Measurements from ENCODE around the gene PTPRT. TPM values are rescaled to one million over a fixed set of nuclear protein-coding genes. Genes with fewer than 3 reads are reported as not detected.

PTPRT gene
- total and polyA plus RNA-seq, 9 donors: under 0.01 to 3.2 (median 0.22) TPM; not detected in 1

GRCh38 chr20:43007525-43007924, 182.2 kb downstream of the PTPRT start:
- Histone ChIP-seq H3K4me1 (ENCODE audit: insufficient read depth) (no peaks in the 10 kb centered on the region), H3K27me3 (no peaks in the 10 kb centered on the region), H3K9me3 (no peaks in the 10 kb centered on the region), H3K27ac (no peak overlapping the region), H3K36me3 (no peaks in the 10 kb centered on the region), H3K4me3 (no peak overlapping the region)
- WGBS, 3 donors: 29 to 56% (median 47%) methylated on average over 5 of the region's 5 CpGs
- DNase-seq: no peak
- intact Hi-C loops (cut with DNase I): no loop called here
- TF ChIP-seq EP300 (IDR thresholded peaks at IDR 0.05) (no peak), POLR2A (IDR thresholded peaks at IDR 0.05) (no peak), CTCF (IDR thresholded peaks at IDR 0.05) (no peak)

- no peaks in the 10 kb centered on the region for H3K27me3 ChIP-seq
- no peaks in the 10 kb centered on the region for H3K4me1 ChIP-seq (ENCODE audit: insufficient read depth)
- H3K36me3 ChIP-seq: no peaks in the 10 kb centered on the region
- TF ChIP-seq POLR2A (IDR thresholded peaks at IDR 0.05): no peak
- TF ChIP-seq CTCF (IDR thresholded peaks at IDR 0.05): no peak
- no peak for TF ChIP-seq EP300 (IDR thresholded peaks at IDR 0.05)
- H3K9me3 ChIP-seq: no peaks in the 10 kb centered on the region
- no peak for DNase-seq
- no peak overlapping the region for H3K27ac ChIP-seq
- intact Hi-C loops (cut with DNase I): no loop called here
- H3K4me3 ChIP-seq: no peak overlapping the region
- WGBS, 3 donors: 48 to 61% (median 59%) methylated on average over 5 of the region's 5 CpGs
These were observed 182.9 kb downstream of the PTPRT start for GRCh38 chr20:43006651-43007375.

GRCh38 chr20:43003318-43003944, 186.3 kb downstream of the PTPRT start:
- H3K4me1 ChIP-seq (ENCODE audit: insufficient read depth): no peaks in the 10 kb centered on the region
- intact Hi-C loops (cut with DNase I): no loop called here
- DNase-seq: no peak

GRCh38 chr20:42996141-42996540, 193.6 kb downstream of the PTPRT start:
- Histone ChIP-seq H3K27ac (no peak overlapping the region), H3K27me3 (no peaks in the 10 kb centered on the region), H3K4me1 (ENCODE audit: insufficient read depth) (no peaks in the 10 kb centered on the region), H3K4me3 (no peak overlapping the region), H3K36me3 (no peaks in the 10 kb centered on the region), H3K9me3 (no peaks in the 10 kb centered on the region)
- WGBS, 3 donors: 75 to 95% (median 76%) methylated on average over 2 of the region's 2 CpGs
- intact Hi-C loops (cut with DNase I): no loop called here
- DNase-seq: no peak
- TF ChIP-seq CTCF (IDR thresholded peaks at IDR 0.05) (no peak), POLR2A (IDR thresholded peaks at IDR 0.05) (no peak), EP300 (IDR thresholded peaks at IDR 0.05) (no peak)

More at GRCh38 chr20:43003318-43003944, 186.3 kb downstream of the PTPRT start:
- no peaks in the 10 kb centered on the region for H3K36me3 ChIP-seq
- H3K27ac ChIP-seq: no peak overlapping the region
- H3K9me3 ChIP-seq: no peaks in the 10 kb centered on the region
- no peak overlapping the region for H3K4me3 ChIP-seq
- WGBS, 3 donors: 82 to 84% (median 83%) methylated on average over 6 of the region's 6 CpGs
- H3K27me3 ChIP-seq: no peaks in the 10 kb centered on the region
- TF ChIP-seq POLR2A (IDR thresholded peaks at IDR 0.05): no peak
- TF ChIP-seq CTCF (IDR thresholded peaks at IDR 0.05): no peak
- no peak for TF ChIP-seq EP300 (IDR thresholded peaks at IDR 0.05)

Data from ovary (tissue), 9 donors.